ENCODE data around the gene PKNOX2.

DNA sequence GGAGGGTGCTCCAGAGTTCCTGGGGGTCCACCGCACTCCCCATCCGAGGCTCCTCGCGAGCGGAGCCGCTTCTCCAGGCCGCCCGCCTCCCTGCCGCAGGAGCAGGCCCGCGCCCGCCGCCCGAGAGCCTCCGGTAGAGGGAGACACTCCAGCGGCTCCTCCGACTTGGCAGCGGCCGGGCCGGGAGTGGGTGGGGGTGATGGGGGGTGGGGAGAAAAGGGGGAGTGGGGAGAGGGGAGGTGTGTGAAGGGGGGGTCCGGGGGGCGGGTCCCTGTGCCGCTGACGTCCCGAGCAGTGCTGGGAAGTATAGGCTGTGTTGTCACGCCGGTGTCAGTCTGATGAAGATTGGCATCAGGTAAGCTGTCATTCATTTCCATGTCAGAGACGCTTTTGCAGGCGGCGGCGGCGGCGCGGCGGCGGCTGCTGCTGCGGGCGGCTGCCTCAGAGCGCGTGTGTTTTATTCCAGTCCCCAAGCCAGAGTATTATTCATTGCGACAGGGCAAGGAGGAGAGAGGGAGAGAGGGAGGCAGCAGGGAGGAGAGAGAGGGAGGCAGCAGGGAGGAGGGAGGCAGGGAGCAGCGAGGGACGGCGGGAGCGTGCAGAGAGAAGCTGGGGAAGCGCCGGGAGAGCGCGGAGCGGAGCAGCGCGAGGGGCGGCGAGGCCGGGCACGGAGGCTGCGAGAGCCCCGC lies at the start of gene PKNOX2:
- TF ChIP-seq POLR2A (IDR thresholded peaks at IDR 0.05; ENCODE audit: low read length) (no peak), GATA1 (IDR thresholded peaks at IDR 0.05; ENCODE audit: low read depth, low read length) (no peak)
